GM12891 (cell line): ENCODE measurements around the gene OR13A1.

Source experiments
- PAX5 ChIP-seq: IDR thresholded peaks from 2 replicates; pipeline ENCODE4 v1.6.1; 2011; ENCODE audit warnings: low read length, moderate library complexity, mild to moderate bottlenecking; ENCODE audit not compliant: insufficient read depth, severe bottlenecking
- POLR2A ChIP-seq: IDR thresholded peaks from 2 replicates; pipeline ENCODE4 v1.6.1; 2011; ENCODE audit warnings: low read depth, low read length, control low read depth
- POLR2AphosphoS5 ChIP-seq: IDR thresholded peaks from 2 replicates; pipeline ENCODE4 v1.6.1; 2011; ENCODE audit warnings: low read depth, low read length, control low read depth
- POU2F2 ChIP-seq: IDR thresholded peaks from 2 replicates; pipeline ENCODE4 v1.6.1; 2011; ENCODE audit warnings: low read depth, mild to moderate bottlenecking, control low read depth, low read length, moderate library complexity
- SPI1 ChIP-seq: IDR thresholded peaks from 2 replicates; pipeline ENCODE4 v1.6.1; 2011; ENCODE audit warnings: low read depth, low read length, control low read depth
- TAF1 ChIP-seq: IDR thresholded peaks from 2 replicates; pipeline ENCODE4 v1.6.1; 2011; ENCODE audit warnings: low read depth, low read length, control low read depth

GRCh38 chr10:45339894-45340293 is 24.5 kb upstream of the OR13A1 start:
- TF ChIP-seq POLR2A: no peak
- no peak for TF ChIP-seq POLR2AphosphoS5
- no peak for TF ChIP-seq PAX5
- TF ChIP-seq TAF1: no peak
- no peak for TF ChIP-seq SPI1
- no peak for TF ChIP-seq POU2F2
